Psoas muscle (tissue), 8 donors: Measurements from ENCODE around the gene NPR2. TPM values are rescaled to one million over a fixed set of nuclear protein-coding genes. Genes with fewer than 3 reads are reported as not detected.

Experiments
- ATAC-seq, 4 donors: fragments of 200-7000 bp; cut with Tn5 transposase; one replicate each; pipeline ENCODE4 v1.9.1; 2020; ENCODE audit warnings: moderate library complexity in 3 of 4, mild to moderate bottlenecking in 2 of 4
- DNase-seq, 2 donors: peaks; one replicate each; pipeline ENCODE4 v3.0.0-alpha.2; 2020
- H3K27ac ChIP-seq: fragments of 200-600 bp; one replicate; pipeline ENCODE4 v1.8.0; 2022
- H3K27me3 ChIP-seq, 3 donors: fragments of 200-600 bp in 1 of 3; one replicate each; pipeline versions ENCODE4 v1.6.1 to v1.8.0; 2013 to 2022; ENCODE audit warnings: low read length in 2 of 3, mild to moderate bottlenecking in 2 of 3, moderate library complexity in 1 of 3; ENCODE audit not compliant: insufficient read depth in 3 of 3
- H3K36me3 ChIP-seq, 2 donors: fragments of 200-600 bp in 1 of 2; one replicate each; pipeline versions ENCODE4 v1.6.1 to v1.8.0; 2013 to 2022; ENCODE audit warnings: low read depth in 1 of 2, mild to moderate bottlenecking in 1 of 2, moderate library complexity in 1 of 2; ENCODE audit not compliant: insufficient read depth in 1 of 2
- H3K4me1 ChIP-seq: fragments of 200-600 bp; one replicate; pipeline ENCODE4 v1.8.0; 2022
- H3K4me3 ChIP-seq: fragments of 200-600 bp; one replicate; pipeline ENCODE4 v1.8.0; 2022; ENCODE audit warnings: mild to moderate bottlenecking
- H3K9me3 ChIP-seq: fragments of 200-600 bp; one replicate; pipeline ENCODE4 v1.8.0; 2022
- WGBS, 3 donors: extraction: QIAGEN DNeasy Blood & Tissue Kit; methylation state at CpG; one replicate each; pipeline versions ENCODE4 v1.1.6 to v1.1.7; 2013; 5-methylcytosine and 5-hydroxymethylcytosine counted together
- intact Hi-C, 2 donors: fragments of 100-400 bp; cut with DNase I; formaldehyde crosslinking; loops; one replicate each; pipeline versions ENCODE4 v1.11.0 to v1.14.2; 2022
- polyA plus RNA-seq, 3 donors: library from polyadenylated mRNA; stranded (reverse); fragments of 200-250 nt; gene quantifications; one replicate each; pipeline ENCODE4 v1.2.3, GENCODE V29; 2013
- total RNA-seq, 4 donors: library from RNA; stranded (reverse); fragmentation: NEBNext Ultra II Directional in 2 of 4; extraction: Animal tissue kit (Norgen Biotek cat#: 25700) in 2 of 4; gene quantifications; one replicate each; pipeline versions ENCODE4 v1.2.1 to v1.2.4, GENCODE V29; 2021 to 2023
- TF ChIP-seq, protein P1 (sequence below): fragments of 200-600 bp; IDR thresholded peaks from one replicate; pipeline ENCODE4 v1.8.0; 2022; ENCODE audit warnings: antibody characterized with exemption
- donor health status: healthy with polysubstance abuse.
- donor health status: DM: no; HTN: no; CAD: no; lungs with moderate emphysema.
- donor health status: Bipolar disorder and iron deficiency.
- donor health status: healthy.
- donor health status: DM: yes; HTN: yes; CAD: no.
- donor health status: DM: no; HTN: no; CAD: no.
- donor health status: DM: no; HTN: no; CAD: no.
- donor health status: DM: yes; HTN: yes; CAD: no.

NPR2 gene
- total and polyA plus RNA-seq, 7 donors, result 8.7 to 28.4 (median 15.5) TPM

DNA sequence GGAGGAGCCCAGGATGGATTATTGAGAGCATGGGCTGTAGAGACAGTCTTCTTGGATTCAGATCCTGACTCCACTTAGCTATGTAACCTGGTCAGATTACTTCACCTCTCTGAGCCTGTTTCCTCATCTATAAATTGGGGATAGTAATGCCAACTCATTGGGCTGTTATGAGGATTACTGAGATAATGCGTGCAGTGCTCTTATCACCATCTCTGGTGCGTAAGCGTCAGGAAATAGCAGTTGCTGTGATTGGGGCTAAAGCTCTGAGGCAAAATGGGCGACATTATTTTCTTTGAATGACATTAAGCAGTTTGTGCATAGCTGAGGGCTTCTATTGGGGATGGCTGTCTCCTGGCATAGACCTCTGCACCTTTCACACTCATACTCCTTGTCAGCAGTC, 36.3 kb upstream of the NPR2 start:
- intact Hi-C loops, result no loop called here
- H3K4me3 ChIP-seq, result no peak overlapping the region
- ATAC-seq, result no peak
- H3K36me3 ChIP-seq, result peaks cover 7 to 59% of the 10 kb centered on the region in 2 donors
- H3K9me3 ChIP-seq, result no peaks in the 10 kb centered on the region
- no peak overlapping the region for H3K27ac ChIP-seq
- no peak for DNase-seq
- TF ChIP-seq, protein P1, sequence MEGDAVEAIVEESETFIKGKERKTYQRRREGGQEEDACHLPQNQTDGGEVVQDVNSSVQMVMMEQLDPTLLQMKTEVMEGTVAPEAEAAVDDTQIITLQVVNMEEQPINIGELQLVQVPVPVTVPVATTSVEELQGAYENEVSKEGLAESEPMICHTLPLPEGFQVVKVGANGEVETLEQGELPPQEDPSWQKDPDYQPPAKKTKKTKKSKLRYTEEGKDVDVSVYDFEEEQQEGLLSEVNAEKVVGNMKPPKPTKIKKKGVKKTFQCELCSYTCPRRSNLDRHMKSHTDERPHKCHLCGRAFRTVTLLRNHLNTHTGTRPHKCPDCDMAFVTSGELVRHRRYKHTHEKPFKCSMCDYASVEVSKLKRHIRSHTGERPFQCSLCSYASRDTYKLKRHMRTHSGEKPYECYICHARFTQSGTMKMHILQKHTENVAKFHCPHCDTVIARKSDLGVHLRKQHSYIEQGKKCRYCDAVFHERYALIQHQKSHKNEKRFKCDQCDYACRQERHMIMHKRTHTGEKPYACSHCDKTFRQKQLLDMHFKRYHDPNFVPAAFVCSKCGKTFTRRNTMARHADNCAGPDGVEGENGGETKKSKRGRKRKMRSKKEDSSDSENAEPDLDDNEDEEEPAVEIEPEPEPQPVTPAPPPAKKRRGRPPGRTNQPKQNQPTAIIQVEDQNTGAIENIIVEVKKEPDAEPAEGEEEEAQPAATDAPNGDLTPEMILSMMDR, result no peak
- 92 to 99% (median 92%) methylated on average over 4 of the region's 4 CpGs for WGBS, 3 donors
- no peaks in the 10 kb centered on the region for H3K27me3 ChIP-seq
- H3K4me1 ChIP-seq, result peaks cover 27% of the 10 kb centered on the region

DNA sequence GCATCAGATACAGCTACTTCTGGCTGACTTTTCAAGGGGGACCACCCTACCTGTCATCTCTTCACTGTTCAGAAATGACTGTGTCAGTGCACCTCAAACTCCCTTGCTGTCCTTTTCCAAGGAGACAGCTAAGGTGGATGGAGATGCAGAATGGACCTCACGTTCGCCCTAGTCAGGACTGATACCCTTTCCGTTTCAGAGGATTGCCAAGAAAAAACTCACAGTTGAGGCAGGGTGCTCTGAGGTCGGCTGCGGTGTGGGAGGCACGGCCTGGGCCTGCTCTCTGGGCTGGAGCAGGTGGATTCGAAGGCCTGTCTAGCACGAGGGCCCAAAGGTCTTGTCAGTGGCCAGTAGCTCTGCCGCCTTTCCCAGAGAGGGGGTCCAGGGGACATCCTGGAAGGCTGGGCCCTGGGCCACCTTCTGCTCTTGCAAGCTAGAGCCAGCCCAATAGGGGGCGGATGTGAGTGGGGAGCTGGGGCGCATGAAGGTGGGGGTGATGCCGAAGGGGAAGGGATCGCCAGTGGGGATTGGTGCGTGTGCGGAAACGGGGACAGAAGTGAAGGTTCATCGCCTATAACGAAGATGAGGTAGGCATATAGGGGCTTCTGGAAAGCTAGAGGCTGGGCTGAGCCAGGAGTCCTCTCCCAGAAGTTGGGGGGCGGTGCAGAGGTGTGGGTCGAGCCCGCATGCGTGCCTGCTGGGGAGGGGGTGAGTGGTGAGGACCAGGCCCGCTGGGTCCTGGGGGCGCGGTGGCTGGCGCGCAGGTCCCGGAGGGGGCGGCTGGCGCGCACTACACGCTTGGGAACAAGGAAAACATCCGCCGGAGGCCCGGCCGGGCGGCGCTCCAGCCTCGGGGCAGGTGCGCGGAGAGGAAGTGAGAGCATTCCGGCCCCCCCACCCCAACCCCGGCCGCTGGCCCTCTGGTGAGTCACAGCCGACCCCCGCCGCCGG, 34.8 kb upstream of the NPR2 start:
- WGBS, 3 donors, result 9 to 12% (median 11%) methylated on average over 42 to 48 of the region's 48 CpGs
- TF ChIP-seq, protein P1, result peak; percentile 46
- intact Hi-C loops, result no loop called here

DNA sequence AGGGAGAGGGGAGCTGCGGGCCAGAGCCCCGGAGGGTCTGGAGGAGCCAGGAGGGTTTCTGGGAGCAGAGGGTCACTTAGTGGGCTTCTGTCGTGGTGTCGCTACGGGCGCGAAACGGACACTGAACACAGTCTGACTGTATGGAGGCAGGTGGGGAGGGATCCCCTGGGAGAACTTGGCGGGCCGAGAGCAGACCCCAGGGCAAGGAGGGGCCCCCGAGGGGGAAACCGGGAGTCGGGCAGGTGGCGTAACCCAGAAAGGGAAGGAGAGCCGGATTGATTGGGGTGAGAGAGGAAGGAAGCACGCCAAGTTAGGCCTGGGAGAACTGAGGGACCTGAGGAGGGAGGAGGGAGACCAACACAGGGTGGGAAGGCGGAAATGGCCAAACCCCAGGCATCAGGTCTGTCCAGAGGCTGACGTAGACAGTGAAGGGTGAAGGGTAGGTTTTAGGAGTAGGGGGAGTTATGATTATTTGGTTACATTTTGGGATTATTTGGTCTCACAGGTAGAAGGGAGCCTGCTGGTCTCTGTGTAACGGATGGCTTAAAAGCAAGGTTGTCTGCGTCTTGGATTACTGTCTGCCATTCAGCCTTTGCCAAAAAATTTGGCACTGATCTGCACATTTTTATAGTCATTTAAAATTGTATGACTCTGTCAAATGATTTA, 34.0 kb upstream of the NPR2 start:
- TF ChIP-seq, protein P1, result no peak
- Histone ChIP-seq H3K27ac (peak overlapping the region; percentile 94), H3K4me1 (peaks cover 19% of the 10 kb centered on the region), H3K27me3 (no peaks in the 10 kb centered on the region), H3K36me3 (peaks cover 4 to 38% of the 10 kb centered on the region in 2 donors), H3K9me3 (no peaks in the 10 kb centered on the region), H3K4me3 (peak overlapping the region; percentile 82)
- DNase-seq (peak in 1 of 2 donors; percentile 42), ATAC-seq (peak; percentile 61 to 68 (median 64))
- intact Hi-C loops, result no loop called here
- 5 to 10% (median 8%) methylated on average over 20 of the region's 20 CpGs for WGBS, 3 donors

More for the DNA sequence above, 34.8 kb upstream of the NPR2 start:
- ATAC-seq (peak; percentile 81 to 87 (median 86)), DNase-seq (peak; percentile 75 to 87)
- Histone ChIP-seq H3K4me1 (peaks cover 19% of the 10 kb centered on the region), H3K9me3 (no peaks in the 10 kb centered on the region), H3K36me3 (peaks cover 4 to 46% of the 10 kb centered on the region in 2 donors), H3K27me3 (no peaks in the 10 kb centered on the region), H3K27ac (peak overlapping the region; percentile 94), H3K4me3 (peak overlapping the region; percentile 82)

DNA sequence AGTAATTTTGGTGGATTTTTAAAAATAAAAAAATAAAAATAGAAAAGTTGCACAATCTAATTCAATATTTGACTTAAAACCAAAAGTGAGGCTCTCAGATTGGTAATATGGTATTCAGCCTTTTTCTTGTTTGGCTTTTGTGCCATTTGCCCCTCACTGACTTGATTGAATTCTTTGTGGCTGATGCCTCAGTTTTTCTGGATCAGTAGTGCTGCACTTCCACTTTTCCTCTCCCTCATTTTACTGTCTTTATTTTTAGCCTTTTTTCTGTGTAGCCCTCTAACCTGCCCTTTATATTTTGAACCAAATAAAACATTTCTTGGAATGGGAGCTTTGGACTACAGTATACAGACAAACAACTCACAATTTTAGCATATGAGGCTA, 33.5 kb upstream of the NPR2 start:
- TF ChIP-seq, protein P1, result no peak
- H3K36me3 ChIP-seq, result peaks cover 4 to 33% of the 10 kb centered on the region in 2 donors
- no peaks in the 10 kb centered on the region for H3K9me3 ChIP-seq
- peaks cover 19% of the 10 kb centered on the region for H3K4me1 ChIP-seq
- peak overlapping the region; percentile 82 for H3K4me3 ChIP-seq
- H3K27ac ChIP-seq, result peak overlapping the region; percentile 94
- DNase-seq, result no peak
- ATAC-seq, result no peak
- no peaks in the 10 kb centered on the region for H3K27me3 ChIP-seq
- intact Hi-C loops, result no loop called here
